Measurements from ENCODE around the gene RUNX1.
"Not testable (repeated sequence)": the region's sequence is repeated elsewhere in the genome, so short reads cannot be mapped to it uniquely, and the experiment has no call there.

The RUNX1 gene

DNA sequence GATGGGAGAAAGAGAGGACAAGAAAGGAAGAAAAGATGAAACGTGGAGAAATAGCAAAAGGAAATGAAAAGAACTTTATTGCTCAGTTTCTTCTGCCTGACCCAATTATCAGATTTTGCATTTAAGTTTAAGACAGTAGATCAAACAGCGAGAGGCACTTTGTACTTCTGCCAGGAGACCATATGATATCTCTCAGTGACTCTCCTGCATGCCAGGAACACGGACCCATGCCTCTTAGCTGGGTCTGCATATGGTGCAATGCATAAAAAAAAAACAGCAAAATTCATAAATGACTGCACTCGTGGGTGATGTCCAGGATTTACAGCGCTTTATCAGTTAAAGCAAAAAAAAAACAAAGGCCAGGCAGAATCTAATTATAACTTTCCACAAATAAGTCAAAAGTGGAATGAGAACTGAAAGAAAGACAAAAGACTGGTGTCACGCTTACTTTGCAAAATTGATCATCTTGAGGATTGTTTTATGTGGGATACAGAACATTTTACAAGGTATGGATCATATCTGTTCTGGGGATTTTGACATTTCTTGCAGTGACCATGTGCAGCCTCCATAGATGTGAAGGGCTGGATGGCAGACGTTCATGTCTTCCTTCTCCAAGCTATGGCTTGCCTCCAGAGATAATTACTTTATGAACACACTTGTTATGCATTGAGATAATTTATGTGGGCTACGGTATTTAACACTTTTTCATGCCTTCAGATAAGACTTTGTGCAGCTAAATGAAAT, 79.5 kb downstream of the RUNX1 start:
- H3K4me1 Mint-ChIP-seq = peaks cover 94% of the 10 kb centered on the region
- ATAC-seq (no peak), DNase-seq (no peak)
- peak overlapping the region; percentile 74 to 93 for H3K4me3 Mint-ChIP-seq
- H3K27me3 Mint-ChIP-seq = no peaks in the 10 kb centered on the region
- H3K27ac Mint-ChIP-seq = peak overlapping the region; percentile 96 to 99
- no peaks in the 10 kb centered on the region for H3K9me3 Mint-ChIP-seq

- peak; percentile 83 for ATAC-seq
- peak overlapping the region; percentile 74 to 93 for H3K4me3 Mint-ChIP-seq
- peak; percentile 34 to 69 for DNase-seq
- H3K9me3 Mint-ChIP-seq = no peaks in the 10 kb centered on the region
- peak overlapping the region; percentile 96 to 99 for H3K27ac Mint-ChIP-seq
- no peaks in the 10 kb centered on the region for H3K27me3 Mint-ChIP-seq
- peaks cover 94% of the 10 kb centered on the region for H3K4me1 Mint-ChIP-seq
These were observed 80.4 kb downstream of the RUNX1 start for GRCh38 chr21:34968414-34969333.

GRCh38 chr21:34967509-34968289, 81.4 kb downstream of the RUNX1 start:
- DNase-seq = peak; percentile 44 to 60
- peak; percentile 76 for ATAC-seq
- H3K4me1 Mint-ChIP-seq = peaks cover 94% of the 10 kb centered on the region
- peak overlapping the region; percentile 74 to 93 for H3K4me3 Mint-ChIP-seq
- H3K27me3 Mint-ChIP-seq = no peaks in the 10 kb centered on the region
- H3K27ac Mint-ChIP-seq = peak overlapping the region; percentile 96 to 99
- H3K9me3 Mint-ChIP-seq = no peaks in the 10 kb centered on the region

GRCh38 chr21:34966881-34967280, 82.2 kb downstream of the RUNX1 start:
- not testable (repeated sequence) for H3K4me3 Mint-ChIP-seq, H3K9me3 Mint-ChIP-seq
- peaks cover 96% of the 10 kb centered on the region for H3K4me1 Mint-ChIP-seq

GRCh38 chr21:34965200-34966174, 83.6 kb downstream of the RUNX1 start:
- peak overlapping the region in 1 of 2 donors; percentile 19 for H3K4me3 Mint-ChIP-seq
- peaks cover 95% of the 10 kb centered on the region for H3K4me1 Mint-ChIP-seq
- ATAC-seq = no peak
- H3K27ac Mint-ChIP-seq = no peak overlapping the region
- H3K9me3 Mint-ChIP-seq = no peaks in the 10 kb centered on the region
- DNase-seq = no peak
- no peaks in the 10 kb centered on the region for H3K27me3 Mint-ChIP-seq

More at GRCh38 chr21:34966881-34967280, 82.2 kb downstream of the RUNX1 start:
- ATAC-seq, DNase-seq, H3K27me3 Mint-ChIP-seq: not testable (repeated sequence)
- H3K27ac Mint-ChIP-seq = peak overlapping the region in 1 of 2 donors; percentile 30

GRCh38 chr21:34962586-34963222, 86.4 kb downstream of the RUNX1 start:
- Mint-ChIP-seq H3K4me1 (peaks cover 88% of the 10 kb centered on the region), H3K27ac (peak overlapping the region; percentile 94 to 96), H3K27me3 (no peaks in the 10 kb centered on the region), H3K4me3 (peak overlapping the region; percentile 74 to 81), H3K9me3 (no peaks in the 10 kb centered on the region)
- ATAC-seq (peak; percentile 43), DNase-seq (peak in 1 of 2 donors; percentile 31)

GRCh38 chr21:34962136-34962535, 87.0 kb downstream of the RUNX1 start:
- no peak for ATAC-seq
- Mint-ChIP-seq H3K4me3 (peak overlapping the region; percentile 74 to 81), H3K27ac (peak overlapping the region; percentile 94 to 96), H3K9me3 (no peaks in the 10 kb centered on the region), H3K27me3 (no peaks in the 10 kb centered on the region), H3K4me1 (peaks cover 87% of the 10 kb centered on the region)
- no peak for DNase-seq

- H3K27me3 Mint-ChIP-seq = no peaks in the 10 kb centered on the region
- H3K4me3 Mint-ChIP-seq = no peak overlapping the region
- H3K27ac Mint-ChIP-seq = no peak overlapping the region
- no peak for DNase-seq
- no peaks in the 10 kb centered on the region for H3K9me3 Mint-ChIP-seq
- ATAC-seq = no peak
- H3K4me1 Mint-ChIP-seq = peaks cover 86% of the 10 kb centered on the region
These were observed 88.4 kb downstream of the RUNX1 start for GRCh38 chr21:34960687-34961086.

GRCh38 chr21:34959607-34960006, 89.5 kb downstream of the RUNX1 start:
- no peaks in the 10 kb centered on the region for H3K27me3 Mint-ChIP-seq
- H3K4me1 Mint-ChIP-seq = peaks cover 82% of the 10 kb centered on the region
- no peaks in the 10 kb centered on the region for H3K9me3 Mint-ChIP-seq
- DNase-seq (no peak), ATAC-seq (no peak)
- no peak overlapping the region for H3K27ac Mint-ChIP-seq
- no peak overlapping the region for H3K4me3 Mint-ChIP-seq

GRCh38 chr21:34958040-34958439, 91.1 kb downstream of the RUNX1 start:
- ATAC-seq = no peak
- no peaks in the 10 kb centered on the region for H3K27me3 Mint-ChIP-seq
- H3K9me3 Mint-ChIP-seq = no peaks in the 10 kb centered on the region
- peaks cover 80% of the 10 kb centered on the region for H3K4me1 Mint-ChIP-seq
- no peak overlapping the region for H3K27ac Mint-ChIP-seq
- no peak overlapping the region for H3K4me3 Mint-ChIP-seq
- DNase-seq = no peak

DNA sequence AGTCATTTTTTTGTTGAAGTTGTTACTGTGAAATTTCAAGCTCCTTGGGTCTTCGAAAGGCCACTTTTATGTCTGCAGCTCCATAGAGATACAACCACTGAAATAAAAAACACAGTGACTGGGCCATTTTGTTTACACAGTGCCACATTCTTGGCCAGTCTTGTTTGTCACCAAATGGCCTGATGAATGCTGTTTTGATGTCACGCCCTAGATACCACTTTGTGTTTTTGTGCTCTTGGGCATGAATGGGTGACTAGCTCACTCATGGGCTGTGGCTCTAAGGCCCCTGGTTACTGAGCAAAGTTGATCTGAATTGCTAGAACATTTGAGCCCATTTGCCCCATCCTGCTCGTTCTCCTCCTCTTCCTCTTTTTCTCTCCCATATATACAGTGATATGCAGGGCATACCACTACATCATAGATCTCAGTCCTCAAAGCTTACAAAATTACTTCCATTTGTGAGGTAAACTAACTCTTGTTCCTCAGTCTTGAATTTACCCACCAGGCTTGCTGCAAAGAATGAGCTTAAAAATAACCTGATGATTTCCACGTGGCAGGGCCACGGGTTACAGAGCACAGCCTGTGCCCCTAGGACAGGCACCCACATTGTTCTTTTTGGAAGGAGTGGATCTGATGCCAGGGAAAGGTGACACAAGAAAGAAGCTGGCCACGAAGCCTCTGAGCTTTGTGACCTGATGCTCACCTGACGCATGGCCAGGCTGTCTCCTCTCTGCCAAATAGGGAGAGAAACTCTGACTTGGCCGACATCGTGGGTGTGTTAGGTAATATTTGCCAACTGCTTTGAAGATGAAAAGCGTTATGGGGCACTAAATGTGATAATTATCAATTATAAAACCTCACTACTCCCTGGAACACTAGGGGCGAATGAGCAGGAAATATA, 92.4 kb downstream of the RUNX1 start:
- Mint-ChIP-seq H3K4me1 (peaks cover 73% of the 10 kb centered on the region), H3K4me3 (no peak overlapping the region), H3K9me3 (no peaks in the 10 kb centered on the region), H3K27me3 (no peaks in the 10 kb centered on the region), H3K27ac (no peak overlapping the region)
- no peak for DNase-seq
- no peak for ATAC-seq

GRCh38 chr21:34953950-34954349, 95.2 kb downstream of the RUNX1 start:
- DNase-seq (no peak), ATAC-seq (no peak)
- Mint-ChIP-seq H3K4me3 (no peak overlapping the region), H3K27me3 (no peaks in the 10 kb centered on the region), H3K9me3 (no peaks in the 10 kb centered on the region), H3K4me1 (peaks cover 61% of the 10 kb centered on the region), H3K27ac (peak overlapping the region in 1 of 2 donors; percentile 12)

DNA sequence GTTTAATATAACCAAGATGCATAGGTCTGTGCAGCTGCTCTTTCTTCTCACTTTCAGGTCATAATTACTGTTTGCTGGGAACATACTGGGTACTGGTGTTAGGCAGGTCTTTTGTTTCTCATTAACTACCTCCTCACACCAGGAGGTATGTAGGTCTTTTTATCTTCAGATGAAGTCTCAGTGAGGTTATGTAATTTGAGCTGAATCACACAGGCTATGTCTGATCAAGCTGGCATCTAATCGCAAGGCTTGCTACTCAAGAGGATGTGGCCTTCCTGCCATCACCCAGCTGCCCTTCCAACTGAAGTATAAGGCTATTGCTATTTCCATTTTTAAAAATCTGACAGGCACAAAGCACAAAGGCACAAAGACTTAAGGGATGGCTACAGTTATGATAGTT, 96.4 kb downstream of the RUNX1 start:
- H3K4me1 Mint-ChIP-seq = peaks cover 67% of the 10 kb centered on the region
- no peak for DNase-seq
- no peaks in the 10 kb centered on the region for H3K27me3 Mint-ChIP-seq
- no peak overlapping the region for H3K27ac Mint-ChIP-seq
- ATAC-seq = peak; percentile 33
- no peak overlapping the region for H3K4me3 Mint-ChIP-seq
- no peaks in the 10 kb centered on the region for H3K9me3 Mint-ChIP-seq
